ENCODE measurements around the gene DCDC1.

Gene DCDC1

GRCh38 chr11:31214372-31214771, 155.2 kb downstream of the DCDC1 start:
- DNase-seq, result no peak

DNA sequence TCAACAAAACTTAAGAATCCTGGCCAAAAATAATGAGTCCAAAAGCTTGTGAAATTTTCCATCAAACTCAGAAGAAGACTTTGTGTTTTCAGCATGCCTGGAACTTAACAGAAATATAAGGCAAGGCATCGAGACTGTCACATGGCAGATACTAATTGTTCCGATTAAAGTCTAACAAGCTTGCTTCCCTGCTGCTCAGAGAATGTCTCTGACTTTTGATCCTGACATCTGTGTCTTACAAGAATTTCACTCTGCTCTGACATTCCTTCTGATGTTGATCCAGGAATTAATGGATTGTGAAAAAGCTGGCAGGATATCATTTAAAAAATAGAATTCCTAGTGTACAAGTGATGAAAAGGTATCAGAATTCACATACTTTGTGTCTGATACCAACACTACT, 170.2 kb downstream of the DCDC1 start:
- no peak for DNase-seq

DNA sequence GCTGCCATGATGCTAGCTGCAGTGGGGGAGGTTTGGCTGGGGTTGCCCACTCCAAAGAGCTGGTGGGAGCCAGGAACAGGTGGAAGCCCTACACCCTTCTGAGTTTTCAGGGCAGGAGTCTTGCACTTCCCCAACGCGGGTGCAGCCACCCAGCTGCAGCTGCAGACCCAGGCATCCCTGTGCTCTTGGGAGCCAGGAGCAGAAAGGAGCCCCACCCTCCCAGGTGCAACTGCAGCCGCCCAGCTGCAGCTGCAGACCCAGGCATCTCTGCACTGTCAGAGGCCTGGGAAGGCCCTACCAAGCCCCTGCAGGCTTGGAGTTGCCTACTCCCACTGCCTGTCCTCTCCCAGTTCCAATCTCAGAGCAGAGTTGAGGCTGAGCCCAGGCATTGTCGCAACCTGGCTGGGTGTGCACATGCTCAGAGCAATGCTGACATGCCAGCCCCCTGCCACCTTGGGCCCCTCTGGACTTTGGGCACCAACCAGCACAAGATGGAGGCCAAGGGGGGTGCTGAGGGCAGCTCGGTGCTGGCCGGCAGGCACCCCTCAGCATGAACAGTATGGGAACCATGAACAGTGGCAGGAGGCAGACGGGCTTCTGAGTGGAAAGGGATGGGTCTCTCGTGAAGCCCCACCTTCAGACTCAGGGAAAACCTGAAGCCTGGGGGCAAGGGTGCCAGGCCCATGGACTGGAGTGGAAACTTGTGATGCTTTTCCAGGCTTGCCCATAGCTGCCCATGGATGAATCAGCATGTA, 195.4 kb downstream of the DCDC1 start:
- DNase-seq, result no peak

DNA sequence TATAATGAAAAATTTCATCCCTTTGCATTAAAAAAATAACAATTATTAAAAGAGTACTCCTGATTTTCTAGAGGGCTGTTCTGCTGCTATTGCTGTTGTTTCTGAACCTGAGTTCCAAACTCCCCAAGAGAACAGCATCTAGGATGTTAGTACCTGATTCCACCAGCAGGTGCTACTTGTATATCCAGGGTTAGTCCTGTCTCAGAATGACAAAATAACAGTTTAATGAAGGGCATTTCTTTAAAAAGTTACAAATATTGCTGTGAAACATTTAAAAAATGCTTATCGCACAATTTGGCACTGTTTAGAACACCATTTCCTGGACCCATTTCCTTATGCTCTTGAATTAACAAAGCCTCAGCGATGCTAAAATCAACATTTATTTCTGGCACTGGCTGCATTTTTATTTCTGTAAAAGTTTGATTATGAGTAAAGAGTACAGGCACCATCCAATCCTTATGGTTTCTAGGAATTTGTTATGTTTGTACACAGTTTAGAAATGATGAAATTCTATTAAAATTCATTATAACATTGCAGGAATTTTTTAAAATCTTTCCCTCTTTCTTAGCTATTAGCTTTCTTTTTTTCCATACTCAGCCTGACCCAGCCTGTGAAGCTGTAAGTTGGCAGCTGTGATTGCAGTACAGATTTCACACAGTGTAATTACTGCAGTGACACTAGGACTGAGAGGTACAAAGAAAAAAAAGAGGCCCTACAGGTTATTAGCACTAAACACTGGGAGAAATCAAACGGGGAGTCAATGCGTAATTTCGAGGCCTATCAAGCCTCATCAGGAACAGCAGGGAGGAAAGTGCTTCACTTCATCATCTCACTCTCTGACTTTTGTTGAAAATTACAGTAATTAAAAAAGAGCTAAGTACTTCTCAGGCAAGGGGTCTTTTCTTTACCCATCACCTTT, 208.8 kb downstream of the DCDC1 start:
- DNase-seq, result no peak

GRCh38 chr11:31150841-31151240, 218.7 kb downstream of the DCDC1 start:
- DNase-seq, result no peak

- DNase-seq, result no peak
These were observed 219.5 kb downstream of the DCDC1 start for GRCh38 chr11:31150011-31150410.

GRCh38 chr11:31141789-31142188, 227.8 kb downstream of the DCDC1 start:
- DNase-seq, result no peak

DNA sequence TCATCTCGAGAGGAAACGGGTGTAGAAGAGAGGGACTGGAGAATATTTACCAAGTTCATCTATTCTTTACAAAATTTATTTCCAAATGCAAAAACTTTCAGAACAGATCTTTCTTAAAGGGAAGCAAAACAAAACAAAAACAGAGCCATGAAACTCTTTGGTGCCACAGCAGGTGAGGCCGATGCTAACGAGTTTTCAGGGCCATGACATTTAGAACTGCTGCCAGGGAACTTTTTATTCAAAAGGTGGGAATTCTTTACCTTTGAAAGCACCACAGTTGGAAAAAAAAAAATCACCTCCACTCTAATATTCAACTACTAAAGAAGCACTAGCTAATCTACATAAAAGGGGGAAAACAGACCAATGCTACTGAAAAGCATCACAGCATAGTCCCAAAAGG, 230.1 kb downstream of the DCDC1 start:
- no peak for DNase-seq

DNA sequence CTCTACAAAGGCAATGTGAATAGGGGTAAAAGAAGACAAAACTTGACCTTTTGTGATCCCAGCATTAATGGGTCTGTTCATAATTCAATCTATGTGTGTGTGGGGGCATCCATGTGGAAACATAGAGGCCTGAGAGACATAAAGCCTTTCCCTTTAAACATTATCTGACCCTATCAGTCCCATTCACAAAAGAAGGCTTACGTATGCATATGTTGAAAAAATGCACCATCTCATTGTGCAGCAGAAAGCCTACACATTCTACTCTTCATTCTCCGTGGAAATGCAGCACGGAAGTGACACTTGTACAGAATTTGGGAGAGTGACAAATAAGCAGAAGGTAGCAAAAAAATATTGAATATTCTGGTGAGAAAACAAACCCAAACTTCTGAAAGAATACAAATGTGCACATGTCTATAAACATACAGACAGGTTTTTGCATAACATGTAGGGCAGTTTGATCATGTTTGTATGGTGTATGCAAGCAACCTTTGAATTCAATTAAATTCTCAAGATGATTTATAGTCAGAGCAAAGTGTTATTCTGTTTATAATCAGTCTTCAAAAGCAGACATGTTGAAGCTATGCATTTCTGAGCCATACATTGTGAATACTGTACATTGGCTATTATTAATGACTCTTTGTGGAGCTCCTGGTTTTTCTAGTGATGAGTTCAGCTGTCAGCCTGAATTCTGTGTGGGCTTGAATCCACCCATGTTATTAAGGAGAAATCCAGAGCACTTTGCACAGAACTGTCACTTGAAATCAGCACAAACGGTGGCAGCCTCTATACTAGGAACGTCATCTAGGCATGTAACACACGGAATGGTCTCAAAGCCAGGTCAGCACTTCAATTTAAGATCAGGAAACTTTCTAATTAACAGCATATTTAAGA, 236.8 kb downstream of the DCDC1 start:
- no peak for DNase-seq

DNA sequence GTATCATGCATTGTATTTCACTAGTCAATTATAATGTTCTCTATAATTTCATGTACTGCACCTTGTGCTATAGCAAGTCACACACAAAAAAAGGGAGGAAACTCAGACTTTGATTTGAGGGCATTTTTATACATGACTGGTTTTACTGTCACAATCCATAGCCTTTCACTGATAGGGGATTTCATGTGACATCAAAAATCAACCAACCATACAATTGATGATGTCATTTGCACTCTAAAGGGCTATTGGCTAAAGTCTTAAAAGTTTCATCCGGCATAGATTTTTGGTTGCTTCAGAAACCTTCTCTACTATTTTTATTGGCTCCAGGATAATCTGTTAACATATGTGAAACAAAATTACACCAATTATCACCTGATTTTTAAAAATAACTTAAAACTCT, 237.8 kb downstream of the DCDC1 start:
- DNase-seq, result no peak

DNA sequence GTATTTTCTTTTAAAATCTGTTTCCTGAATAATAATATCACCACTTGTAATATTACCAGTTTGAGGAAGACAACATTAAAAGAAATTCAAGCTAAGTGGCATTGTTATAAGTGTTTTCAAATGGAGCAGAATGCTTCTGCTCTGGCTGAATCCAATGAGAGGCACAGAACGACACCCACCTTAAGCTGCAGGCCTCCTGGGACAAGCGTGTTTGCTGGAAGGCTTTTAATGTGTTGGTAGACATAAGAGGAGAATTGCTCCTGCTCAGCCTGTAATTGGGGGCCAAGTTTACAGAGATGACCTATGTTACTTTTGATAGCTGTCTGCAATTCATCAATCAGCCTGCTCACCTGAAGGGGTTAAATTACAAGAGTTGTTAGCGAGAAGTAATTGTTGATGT, 242.2 kb downstream of the DCDC1 start:
- no peak for DNase-seq

GRCh38 chr11:31120428-31120827, 249.1 kb downstream of the DCDC1 start:
- DNase-seq, result no peak

GRCh38 chr11:31118566-31118965, 251.0 kb downstream of the DCDC1 start:
- no peak for DNase-seq

- no peak for DNase-seq
These were observed 252.5 kb downstream of the DCDC1 start for GRCh38 chr11:31117038-31117437.

DNA sequence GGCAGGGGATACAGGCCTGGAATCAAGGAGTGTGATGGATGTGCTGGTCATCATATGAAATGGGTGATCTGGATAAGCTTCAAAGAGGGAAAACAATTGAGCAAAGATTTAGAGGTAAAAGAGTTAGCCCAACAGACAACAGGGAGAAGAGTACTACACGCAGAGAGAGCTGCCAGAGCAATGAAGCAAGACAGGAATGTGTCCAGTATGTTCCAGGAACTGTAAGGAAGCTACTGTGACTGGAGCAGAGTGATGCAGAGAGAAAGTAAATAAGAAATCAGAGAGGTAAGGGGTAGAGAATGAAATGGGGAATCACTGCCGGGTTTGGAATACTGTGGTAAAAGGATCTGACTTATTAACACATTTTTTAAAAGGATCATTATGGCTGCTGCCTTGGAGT, 255.1 kb downstream of the DCDC1 start:
- no peak for DNase-seq

GRCh38 chr11:31110830-31111229, 258.7 kb downstream of the DCDC1 start:
- DNase-seq, result no peak

- DNase-seq, result no peak
These were observed 260.1 kb downstream of the DCDC1 start for GRCh38 chr11:31109446-31109845.

- no peak for DNase-seq
These were observed 261.9 kb downstream of the DCDC1 start for GRCh38 chr11:31107649-31108048.

DNA sequence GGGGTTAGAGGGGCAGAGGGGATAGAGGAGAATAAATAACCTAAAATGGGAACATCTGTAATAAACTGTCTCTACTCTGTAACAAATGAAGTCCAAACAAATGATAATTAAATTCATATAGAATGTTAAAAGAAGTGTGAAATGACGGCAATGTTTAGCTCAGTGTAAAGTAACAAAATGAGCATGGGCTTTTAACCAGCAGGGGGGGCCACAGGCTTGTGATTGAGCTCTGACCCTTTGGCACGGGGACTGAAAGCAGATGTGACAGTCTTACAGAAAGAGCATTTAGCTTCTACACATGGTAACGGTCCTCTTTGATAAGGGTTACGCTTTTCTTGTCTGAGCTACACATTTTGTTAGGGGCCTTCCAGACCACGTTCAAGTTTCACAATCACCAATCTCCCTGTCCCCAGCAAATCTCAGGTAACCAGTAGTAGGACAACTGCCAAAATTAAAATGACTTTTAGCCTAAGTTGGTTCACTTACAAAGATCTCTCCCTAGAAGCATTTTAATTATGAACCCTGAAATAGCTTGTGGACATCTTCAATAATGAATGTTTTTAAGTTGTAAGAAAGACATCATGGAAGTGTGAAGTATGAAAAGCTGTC, 262.5 kb downstream of the DCDC1 start:
- DNase-seq, result peak in 1 of 2 donors; percentile 14

DNA sequence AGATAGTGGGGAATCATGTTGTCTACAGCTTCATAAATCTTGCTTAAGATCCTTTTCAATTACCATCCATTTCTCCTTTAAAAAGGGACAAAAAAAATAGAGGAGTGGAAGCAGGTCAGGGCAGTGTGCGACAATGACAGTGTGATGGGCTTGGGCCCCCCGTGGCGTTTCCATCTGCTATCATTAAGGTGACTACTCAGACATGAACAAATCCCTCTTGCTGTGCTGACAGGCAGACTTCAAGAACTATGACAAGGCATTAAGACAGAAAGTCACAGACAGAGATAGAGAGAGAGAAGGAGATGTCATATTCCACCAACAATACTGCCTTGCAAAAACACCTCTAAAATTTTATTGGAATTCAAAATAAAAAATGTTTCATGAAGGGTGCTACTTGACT, 263.2 kb downstream of the DCDC1 start:
- no peak for DNase-seq

DNA sequence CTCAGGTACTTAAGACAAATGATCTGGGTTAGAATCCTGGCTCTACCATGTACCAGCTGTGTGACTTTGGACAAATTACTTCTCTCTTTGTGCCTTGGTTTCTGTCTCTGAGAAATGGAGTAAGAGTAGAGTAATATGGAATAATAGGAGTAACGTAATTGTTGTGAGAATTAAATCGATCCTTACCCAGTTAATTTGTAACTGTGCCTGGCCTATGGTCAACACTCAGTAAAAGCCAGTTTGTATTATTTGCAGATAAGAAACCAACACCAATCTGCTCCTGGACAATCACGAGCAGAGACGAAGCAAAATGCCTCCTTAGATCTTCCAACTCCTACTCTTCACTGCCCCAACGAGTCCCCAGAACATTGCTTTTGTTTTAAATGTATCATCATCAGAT, 266.7 kb downstream of the DCDC1 start:
- DNase-seq, result no peak

DNA sequence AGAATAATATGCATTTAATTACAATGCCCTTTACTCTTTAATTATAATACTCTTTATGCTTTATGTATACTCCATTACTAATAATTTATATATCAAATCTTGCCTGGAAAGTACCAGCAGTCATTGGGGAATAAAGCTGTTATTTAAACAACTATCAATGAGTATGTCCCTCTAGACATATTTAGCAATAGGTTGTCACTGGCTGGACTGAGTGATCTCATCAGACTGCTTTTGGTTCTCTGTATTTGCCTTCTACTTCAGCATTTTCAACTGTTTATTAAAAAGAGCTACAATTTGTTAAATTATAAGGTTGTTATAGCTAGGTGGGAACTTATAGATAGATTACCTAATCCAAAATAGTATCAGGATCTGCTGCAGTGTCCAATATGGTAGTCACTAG, 267.2 kb downstream of the DCDC1 start:
- DNase-seq, result no peak

Data from CD4-positive, alpha-beta T cell treated with Interferon alpha-2 for 1 hour (primary cell).